Measurements from ENCODE around the gene FGF18. TPM values are rescaled to one million over a fixed set of nuclear protein-coding genes. Genes with fewer than 3 reads are reported as not detected.

Gene FGF18
- total and polyA plus RNA-seq, 2 experiments from 2014 or later: 0.56 to 0.86 TPM

DNA sequence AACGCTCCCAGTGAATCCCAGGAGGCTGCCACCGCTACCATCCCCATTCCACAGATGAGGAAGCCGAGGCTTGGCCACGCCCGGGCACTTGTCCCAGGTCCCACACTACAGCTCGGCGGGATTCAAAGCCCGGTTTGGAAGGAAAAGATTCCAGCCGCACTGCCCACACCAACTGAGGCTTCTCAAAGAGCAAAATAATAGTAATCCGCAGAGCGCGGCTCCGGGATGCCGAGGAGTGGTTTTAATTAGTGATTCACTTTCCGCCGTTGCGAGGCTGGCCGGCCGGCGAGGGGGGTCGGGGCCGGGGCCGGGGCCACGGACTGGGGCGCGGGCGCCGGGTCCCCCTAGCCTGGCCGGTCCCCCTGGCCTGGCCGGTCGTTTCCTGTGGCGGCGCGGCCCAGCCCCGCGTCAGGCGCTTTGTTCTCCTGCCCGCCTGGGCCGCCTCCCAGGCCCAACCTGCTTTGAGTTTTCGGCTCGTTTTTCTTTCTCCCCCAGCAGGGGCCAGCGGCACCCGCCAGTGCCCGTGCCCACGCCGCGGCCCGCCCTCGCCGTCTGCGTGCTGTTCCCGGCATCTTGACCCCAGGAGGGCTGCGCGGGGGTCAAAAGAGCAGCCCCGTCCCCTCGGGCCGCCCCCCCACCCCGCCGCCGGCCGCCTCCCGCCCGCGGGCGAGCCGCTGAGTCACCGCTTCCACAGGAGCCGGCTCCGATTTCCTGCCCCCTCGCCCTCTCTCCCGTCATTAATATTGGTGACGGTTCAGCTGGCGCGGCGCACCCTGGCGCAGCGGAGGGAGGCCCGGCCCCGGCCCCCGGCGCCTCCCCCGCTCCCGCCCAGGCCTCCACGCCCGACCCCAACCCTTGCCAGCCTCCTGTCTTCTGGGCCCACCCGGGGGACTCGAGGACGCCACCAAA lies 31.2 kb downstream of the FGF18 start (continued):
- TF ChIP-seq, protein P1, sequence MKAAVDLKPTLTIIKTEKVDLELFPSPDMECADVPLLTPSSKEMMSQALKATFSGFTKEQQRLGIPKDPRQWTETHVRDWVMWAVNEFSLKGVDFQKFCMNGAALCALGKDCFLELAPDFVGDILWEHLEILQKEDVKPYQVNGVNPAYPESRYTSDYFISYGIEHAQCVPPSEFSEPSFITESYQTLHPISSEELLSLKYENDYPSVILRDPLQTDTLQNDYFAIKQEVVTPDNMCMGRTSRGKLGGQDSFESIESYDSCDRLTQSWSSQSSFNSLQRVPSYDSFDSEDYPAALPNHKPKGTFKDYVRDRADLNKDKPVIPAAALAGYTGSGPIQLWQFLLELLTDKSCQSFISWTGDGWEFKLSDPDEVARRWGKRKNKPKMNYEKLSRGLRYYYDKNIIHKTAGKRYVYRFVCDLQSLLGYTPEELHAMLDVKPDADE (IDR thresholded peaks at IDR 0.05): no peak
- TF ChIP-seq ZNF462 (CRISPR knock-in tag; IDR thresholded peaks at IDR 0.05): no peak

DNA sequence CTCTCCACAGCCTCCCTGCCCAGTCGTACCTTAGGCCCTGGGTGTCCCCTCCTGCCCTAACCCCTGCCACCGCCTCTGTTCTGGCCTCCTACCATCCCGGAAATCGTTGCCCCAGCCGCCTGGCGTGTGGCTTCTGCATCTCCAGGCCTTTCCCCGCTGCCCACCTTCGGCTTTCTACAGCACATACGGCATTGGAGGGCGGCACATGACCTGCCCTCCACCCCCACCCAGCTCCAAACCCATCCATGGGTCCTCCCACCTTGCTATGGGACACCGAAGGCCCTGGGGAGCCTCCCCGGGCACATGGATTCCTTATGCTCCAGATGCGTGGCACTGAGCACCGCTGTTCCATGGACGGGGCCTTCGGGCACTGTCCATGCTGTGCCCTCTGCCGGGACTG lies 32.0 kb downstream of the FGF18 start:
- Mint-ChIP-seq H3K4me1 (peaks cover 48% of the 10 kb centered on the region), H3K27ac (no peak overlapping the region), H3K36me3 (ENCODE audit: low read depth) (no peaks in the 10 kb centered on the region; the same call in 2 of the 3 replicates), H3K4me3 (peak overlapping the region; percentile 60), H3K9me3 (no peaks in the 10 kb centered on the region), H3K27me3 (ENCODE audit: insufficient read depth, low read depth, poor library complexity) (peaks cover 39% of the 10 kb centered on the region)
- no peaks in the 10 kb centered on the region for H4K20me1 ChIP-seq (replicated peaks; ENCODE audit: insufficient read depth)
- no peaks in the 10 kb centered on the region for H3K79me2 ChIP-seq (replicated peaks; ENCODE audit: insufficient read depth)
- peak overlapping the region; percentile 84 for H3K4me2 ChIP-seq
- H3F3A ChIP-seq (replicated peaks; ENCODE audit: low read depth): no peaks in the 10 kb centered on the region
- H3K27ac ChIP-seq (ENCODE audit: low read depth): no peak overlapping the region
- TF ChIP-seq EZH2phosphoT487 (IDR thresholded peaks at IDR 0.05; ENCODE audit: unreplicated experiment): no peak
- no peak for TF ChIP-seq CREB1 (CRISPR knock-in tag; IDR thresholded peaks at IDR 0.05; ENCODE audit: low read depth)
- no peak for TF ChIP-seq ZNF331 (CRISPR knock-in tag; IDR thresholded peaks at IDR 0.05; ENCODE audit: low read depth)
- TF ChIP-seq, protein P1 (IDR thresholded peaks at IDR 0.05): no peak
- TF ChIP-seq ZNF114 (CRISPR knock-in tag; IDR thresholded peaks at IDR 0.05): no peak
- no peak for TF ChIP-seq NANOG (IDR thresholded peaks at IDR 0.05; ENCODE audit: borderline replicate concordance)
- H2AFZ ChIP-seq: peak overlapping the region; percentile 96
- H3K4me1 ChIP-seq (ENCODE audit: insufficient read depth): peaks cover 32% of the 10 kb centered on the region
- H3K27me3 ChIP-seq (ENCODE audit: insufficient read depth): peaks cover 6% of the 10 kb centered on the region
- no peak for DNase-seq (ENCODE audit: low spot score)
- H3K9me2 ChIP-seq (ENCODE audit: insufficient read depth): no peaks in the 10 kb centered on the region
- no peak; the same call in 2 of the 3 replicates for ATAC-seq
- H3K4me3 ChIP-seq: peak overlapping the region; percentile 59
- H3K36me3 ChIP-seq (ENCODE audit: insufficient read depth): no peaks in the 10 kb centered on the region
